AG09309 (cell line): ENCODE measurements around the gene TNKS1BP1.
A peak's percentile ranks its signal among the peaks of the same experiment; 100 is the strongest.

Experiments
- DNase-seq: peaks from one replicate; pipeline ENCODE4 v3.0.0-alpha.2; 2010; ENCODE audit warnings: low read depth
- H3K4me3 ChIP-seq: 2 replicates; pipeline ENCODE4 v1.5.1; 2011; ENCODE audit warnings: mild to moderate bottlenecking, low read depth, low read length, moderate library complexity; ENCODE audit not compliant: control insufficient read depth
- TF ChIP-seq, protein P1 (sequence below): IDR thresholded peaks from 2 replicates; pipeline ENCODE4 v1.5.1; 2011; ENCODE audit warnings: mild to moderate bottlenecking, low read depth, low read length, inconsistent platforms; ENCODE audit not compliant: insufficient read depth, control insufficient read depth; ENCODE audit errors: missing control alignments

The TNKS1BP1 gene

GRCh38 chr11:57324886-57325734, at the start of gene TNKS1BP1:
Gene TNKS1BP1, minus strand, starts transcription at chr11:57324952. Its CDS starts 3,067 bp downstream, at chr11:57321885.
- peak; percentile 90 for DNase-seq
- H3K4me3 ChIP-seq = peak within 1 kb of the TSS; percentile 90
- TF ChIP-seq, protein P1, sequence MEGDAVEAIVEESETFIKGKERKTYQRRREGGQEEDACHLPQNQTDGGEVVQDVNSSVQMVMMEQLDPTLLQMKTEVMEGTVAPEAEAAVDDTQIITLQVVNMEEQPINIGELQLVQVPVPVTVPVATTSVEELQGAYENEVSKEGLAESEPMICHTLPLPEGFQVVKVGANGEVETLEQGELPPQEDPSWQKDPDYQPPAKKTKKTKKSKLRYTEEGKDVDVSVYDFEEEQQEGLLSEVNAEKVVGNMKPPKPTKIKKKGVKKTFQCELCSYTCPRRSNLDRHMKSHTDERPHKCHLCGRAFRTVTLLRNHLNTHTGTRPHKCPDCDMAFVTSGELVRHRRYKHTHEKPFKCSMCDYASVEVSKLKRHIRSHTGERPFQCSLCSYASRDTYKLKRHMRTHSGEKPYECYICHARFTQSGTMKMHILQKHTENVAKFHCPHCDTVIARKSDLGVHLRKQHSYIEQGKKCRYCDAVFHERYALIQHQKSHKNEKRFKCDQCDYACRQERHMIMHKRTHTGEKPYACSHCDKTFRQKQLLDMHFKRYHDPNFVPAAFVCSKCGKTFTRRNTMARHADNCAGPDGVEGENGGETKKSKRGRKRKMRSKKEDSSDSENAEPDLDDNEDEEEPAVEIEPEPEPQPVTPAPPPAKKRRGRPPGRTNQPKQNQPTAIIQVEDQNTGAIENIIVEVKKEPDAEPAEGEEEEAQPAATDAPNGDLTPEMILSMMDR = no peak

DNA sequence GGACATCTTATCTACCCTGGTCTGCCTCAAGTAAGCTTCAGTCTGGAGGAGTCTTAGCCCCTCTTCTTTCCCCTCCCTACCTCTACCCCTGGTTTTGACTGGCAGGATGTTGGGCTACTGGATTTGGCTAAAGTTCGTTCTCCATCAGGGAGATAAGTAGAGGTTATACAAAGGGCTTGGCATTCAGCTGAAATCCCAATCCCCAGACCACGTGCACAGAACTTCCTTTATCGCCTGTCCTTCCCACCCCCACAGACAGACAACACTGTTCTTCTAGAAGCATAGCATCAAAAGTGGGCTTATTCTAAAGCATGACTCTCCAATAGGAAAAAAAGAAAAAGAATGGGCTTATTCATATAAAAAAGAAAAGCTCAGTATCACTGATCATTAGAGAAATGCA, 48.4 kb upstream of the TNKS1BP1 start:
- DNase-seq = no peak
- no peak overlapping the region for H3K4me3 ChIP-seq
- TF ChIP-seq, protein P1 = no peak

GRCh38 chr11:57370941-57371340, 46.2 kb upstream of the TNKS1BP1 start:
- DNase-seq = no peak
- TF ChIP-seq, protein P1 = no peak
- no peak overlapping the region for H3K4me3 ChIP-seq

- no peak overlapping the region for H3K4me3 ChIP-seq
- TF ChIP-seq, protein P1 = no peak
- DNase-seq = peak; percentile 27
Observed at GRCh38 chr11:57370251-57370650, 45.5 kb upstream of the TNKS1BP1 start.

DNA sequence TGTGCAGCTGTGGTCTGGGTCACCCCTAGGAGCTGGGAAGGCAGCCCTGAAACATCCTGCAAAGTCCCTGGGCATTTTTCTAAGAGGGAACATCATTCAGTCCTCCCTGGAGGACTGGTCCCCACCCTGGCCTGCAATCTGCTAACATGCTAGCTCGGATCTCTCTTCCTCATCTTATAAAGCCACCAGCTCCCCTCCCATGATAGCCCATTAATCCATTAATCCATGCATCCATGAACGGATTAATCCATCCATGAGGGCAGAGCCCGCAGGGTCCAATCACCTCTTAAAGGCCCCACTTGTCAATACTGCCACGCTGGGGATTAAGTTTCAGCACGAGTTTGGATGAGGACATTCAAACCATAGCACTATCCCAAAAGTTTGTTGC, 44.1 kb upstream of the TNKS1BP1 start:
- H3K4me3 ChIP-seq = no peak overlapping the region
- DNase-seq = no peak
- TF ChIP-seq, protein P1 = no peak

DNA sequence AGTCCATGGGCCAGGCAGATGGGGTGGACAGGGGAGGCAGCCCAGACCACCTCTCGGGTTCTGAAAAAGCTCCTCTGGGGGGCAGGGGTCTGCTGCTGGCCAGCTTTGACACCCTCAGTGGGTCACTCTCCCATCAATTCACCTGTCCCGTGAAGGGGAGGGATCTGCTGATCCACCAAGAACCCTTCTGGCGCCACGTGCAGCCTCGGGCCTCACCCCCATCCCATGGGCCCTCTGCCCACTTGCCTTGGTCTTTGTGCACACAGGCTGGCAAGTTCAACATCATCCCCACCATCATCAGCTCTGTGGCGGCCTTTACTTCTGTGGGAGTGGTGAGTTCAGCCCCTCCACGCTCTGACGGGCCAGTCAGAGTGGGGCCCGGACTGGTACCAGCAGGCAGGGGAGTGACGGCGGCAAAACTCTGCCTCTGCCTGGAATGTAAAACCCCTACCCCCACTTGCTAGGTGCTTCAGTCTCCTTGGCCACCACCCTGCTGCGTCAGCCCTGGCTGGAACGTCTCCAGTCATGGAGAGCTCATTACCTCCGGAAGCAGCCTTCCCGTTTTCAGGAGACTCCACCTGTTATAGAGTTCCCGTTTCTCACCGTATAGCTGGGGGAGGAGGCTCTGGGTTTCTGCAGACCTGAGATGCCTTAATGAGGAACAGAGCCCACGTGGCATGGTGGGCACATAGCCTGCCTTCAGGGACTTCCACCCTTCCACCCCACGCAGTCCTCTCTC, 43.5 kb upstream of the TNKS1BP1 start:
- TF ChIP-seq, protein P1 = no peak
- no peak overlapping the region for H3K4me3 ChIP-seq
- no peak for DNase-seq
